ENCODE data around the gene ACYP2. TPM values are rescaled to one million over a fixed set of nuclear protein-coding genes. Genes with fewer than 3 reads are reported as not detected.
A peak's percentile ranks its signal among the peaks of the same experiment; 100 is the strongest.
"Not testable (repeated sequence)": the region's sequence is repeated elsewhere in the genome, so short reads cannot be mapped to it uniquely, and the experiment has no call there.

ACYP2 gene
- total RNA-seq, 1 experiment from 2014 or later = 7.0 TPM

- Histone ChIP-seq H3K27ac (no peak overlapping the region), H3K4me3 (no peak overlapping the region), H3K9me3 (replicated peaks) (no peaks in the 10 kb centered on the region), H3K27me3 (no peaks in the 10 kb centered on the region), H3K4me1 (no peaks in the 10 kb centered on the region; the same call in 1 of the 2 replicates), H3K36me3 (no peaks in the 10 kb centered on the region)
- DNase-seq = no peak
Observed at GRCh38 chr2:54107903-54108615, 7.4 kb upstream of the ACYP2 start.

DNA sequence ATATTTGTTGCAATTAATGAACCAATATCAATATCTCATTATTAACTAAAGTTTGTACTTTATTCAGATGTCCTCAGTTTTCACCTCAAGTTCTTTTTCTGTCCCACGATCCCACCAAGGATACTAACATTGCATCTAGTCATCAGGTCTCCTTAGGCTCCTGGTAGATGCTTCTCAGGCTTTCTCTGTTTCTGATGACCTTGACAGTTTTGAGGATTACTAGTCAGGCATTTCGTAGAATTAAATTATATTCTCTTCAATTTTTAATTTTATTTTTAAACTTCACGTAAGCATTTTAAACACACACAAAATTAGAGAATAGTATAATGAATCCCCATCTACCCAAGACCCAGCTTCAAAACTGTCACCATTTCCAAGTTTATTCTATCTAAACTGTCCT is 5.6 kb upstream of the ACYP2 start:
- Histone ChIP-seq H3K9me3 (replicated peaks) (no peaks in the 10 kb centered on the region), H3K4me3 (no peak overlapping the region), H3K27me3 (no peaks in the 10 kb centered on the region), H3K27ac (no peak overlapping the region), H3K36me3 (no peaks in the 10 kb centered on the region), H3K4me1 (no peaks in the 10 kb centered on the region; the same call in 1 of the 2 replicates)
- DNase-seq = no peak

GRCh38 chr2:54114479-54114878 is 936 bp upstream of the ACYP2 start:
- H3K4me1 ChIP-seq; H3K9me3 ChIP-seq (replicated peaks); H3K27ac ChIP-seq; H3K27me3 ChIP-seq; DNase-seq; H3K36me3 ChIP-seq: not testable (repeated sequence)
- peak overlapping the region; percentile 85 for H3K4me3 ChIP-seq

GRCh38 chr2:54114936-54115283 is 505 bp upstream of the ACYP2 start:
- 0 out of 2 replicates have a peak, but pooled peaks cover 7% of the 10 kb centered on the region for H3K9me3 ChIP-seq (replicated peaks)
- no peaks in the 10 kb centered on the region for H3K4me1 ChIP-seq
- H3K36me3 ChIP-seq = no peaks in the 10 kb centered on the region
- peak in 1 of 2 experiments; percentile 26 for DNase-seq
- H3K4me3 ChIP-seq = peak overlapping the region; percentile 85
- H3K27me3 ChIP-seq = no peaks in the 10 kb centered on the region
- H3K27ac ChIP-seq = peak overlapping the region; percentile 99

GRCh38 chr2:54116598-54116997 is 1.2 kb downstream of the ACYP2 start:
- DNase-seq, H3K36me3 ChIP-seq, H3K27ac ChIP-seq, H3K4me3 ChIP-seq, H3K4me1 ChIP-seq, H3K27me3 ChIP-seq: not testable (repeated sequence)
- 0 out of 2 replicates have a peak, but pooled peaks cover 11% of the 10 kb centered on the region for H3K9me3 ChIP-seq (replicated peaks)

GRCh38 chr2:54120950-54121349 is 5.5 kb downstream of the ACYP2 start:
- H3K9me3 ChIP-seq (replicated peaks) = 0 out of 2 replicates have a peak, but pooled peaks cover 11% of the 10 kb centered on the region
- no peaks in the 10 kb centered on the region for H3K27me3 ChIP-seq
- 0 out of 2 replicates have a peak, but pooled peaks cover 2% of the 10 kb centered on the region for H3K36me3 ChIP-seq
- no peak for DNase-seq
- H3K4me1 ChIP-seq = no peaks in the 10 kb centered on the region
- no peak overlapping the region for H3K4me3 ChIP-seq
- no peak overlapping the region for H3K27ac ChIP-seq

- Histone ChIP-seq H3K9me3 (replicated peaks) (0 out of 2 replicates have a peak, but pooled peaks cover 4% of the 10 kb centered on the region), H3K4me1 (no peaks in the 10 kb centered on the region), H3K27me3 (no peaks in the 10 kb centered on the region), H3K4me3 (no peak overlapping the region), H3K27ac (no peak overlapping the region), H3K36me3 (0 out of 2 replicates have a peak, but pooled peaks cover 2% of the 10 kb centered on the region)
- DNase-seq = no peak
Observed at GRCh38 chr2:54122171-54122935, 6.9 kb downstream of the ACYP2 start.

DNA sequence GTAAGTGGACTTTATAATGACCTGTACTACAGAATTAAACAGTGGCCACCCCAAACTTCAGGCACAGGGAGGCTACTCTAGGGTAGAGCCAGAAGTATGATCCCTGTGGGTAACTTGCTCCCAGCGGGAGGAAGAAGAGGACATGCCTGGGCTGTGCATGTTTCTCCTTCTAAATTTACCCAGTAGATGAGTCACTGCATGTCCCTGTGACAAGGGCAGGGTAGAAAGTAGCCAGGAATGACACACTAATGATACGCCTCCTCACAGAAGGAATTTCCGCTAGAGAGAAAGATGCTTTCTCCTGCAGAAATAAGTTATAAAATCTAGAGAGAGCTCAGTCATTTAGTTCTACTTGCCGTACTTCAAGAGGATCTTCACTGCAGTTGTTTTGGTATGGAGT is 7.5 kb downstream of the ACYP2 start:
- no peaks in the 10 kb centered on the region for H3K4me1 ChIP-seq
- H3K27me3 ChIP-seq = no peaks in the 10 kb centered on the region
- H3K9me3 ChIP-seq (replicated peaks) = 0 out of 2 replicates have a peak, but pooled peaks cover 4% of the 10 kb centered on the region
- no peak overlapping the region for H3K27ac ChIP-seq
- H3K36me3 ChIP-seq = 0 out of 2 replicates have a peak, but pooled peaks cover 2% of the 10 kb centered on the region
- H3K4me3 ChIP-seq = no peak overlapping the region
- no peak for DNase-seq

- H3K9me3 ChIP-seq (replicated peaks); H3K36me3 ChIP-seq; H3K4me3 ChIP-seq; H3K27me3 ChIP-seq; H3K4me1 ChIP-seq; H3K27ac ChIP-seq; DNase-seq: not testable (repeated sequence)
Observed at GRCh38 chr2:54127174-54127573, 11.8 kb downstream of the ACYP2 start.

- no peak for DNase-seq
- Histone ChIP-seq H3K4me3 (no peak overlapping the region), H3K9me3 (replicated peaks) (no peaks in the 10 kb centered on the region), H3K27me3 (no peaks in the 10 kb centered on the region), H3K4me1 (no peaks in the 10 kb centered on the region), H3K27ac (no peak overlapping the region), H3K36me3 (no peaks in the 10 kb centered on the region)
Observed at GRCh38 chr2:54133056-54133455, 17.6 kb downstream of the ACYP2 start.

DNA sequence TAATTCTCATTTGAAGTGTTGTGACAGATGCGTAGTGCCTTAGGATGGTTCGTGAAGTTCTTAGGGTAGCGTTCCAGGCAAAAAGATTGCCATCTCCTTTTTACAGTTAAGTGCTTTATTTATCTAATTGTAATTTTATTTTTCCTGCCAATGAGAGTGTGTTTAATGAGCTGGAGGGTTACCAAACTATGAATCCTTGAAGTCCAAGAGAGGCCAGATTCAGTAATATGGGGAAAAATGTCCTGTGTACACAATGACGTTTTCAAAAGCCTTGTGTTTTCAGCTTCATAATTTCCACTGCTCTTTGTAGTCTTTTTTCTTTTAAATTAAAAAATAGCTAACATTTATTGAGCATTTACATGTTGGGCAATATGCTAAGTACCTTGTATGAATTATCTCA is 23.8 kb downstream of the ACYP2 start:
- Histone ChIP-seq H3K4me3 (no peak overlapping the region), H3K36me3 (no peaks in the 10 kb centered on the region), H3K4me1 (no peaks in the 10 kb centered on the region), H3K9me3 (replicated peaks) (no peaks in the 10 kb centered on the region), H3K27me3 (no peaks in the 10 kb centered on the region), H3K27ac (no peak overlapping the region)
- DNase-seq = no peak

DNA sequence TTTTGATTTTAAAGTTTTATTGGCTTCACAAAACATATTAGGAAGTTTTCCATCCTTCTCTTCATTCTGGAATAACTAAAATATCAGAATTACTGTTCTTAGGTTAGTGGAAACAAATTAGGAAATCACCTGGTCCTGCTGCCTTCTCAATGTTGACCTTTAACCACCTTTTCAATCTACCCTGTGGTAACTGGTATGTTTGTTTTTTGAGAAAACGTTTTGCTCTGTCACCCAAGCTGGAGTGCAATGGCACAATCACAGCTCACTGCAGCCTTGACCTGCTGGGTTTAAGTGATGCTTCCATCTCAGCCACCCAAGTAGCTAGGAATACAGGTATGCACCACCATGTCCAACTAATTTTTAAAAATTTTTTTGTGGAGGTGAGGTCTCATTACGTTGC is 28.4 kb downstream of the ACYP2 start:
- H3K27ac ChIP-seq = no peak overlapping the region
- H3K4me1 ChIP-seq = no peaks in the 10 kb centered on the region
- H3K27me3 ChIP-seq = no peaks in the 10 kb centered on the region
- DNase-seq = no peak
- H3K9me3 ChIP-seq (replicated peaks) = peaks cover 6% of the 10 kb centered on the region; the same call in 1 of the 2 replicates
- no peaks in the 10 kb centered on the region for H3K36me3 ChIP-seq
- no peak overlapping the region for H3K4me3 ChIP-seq

DNA sequence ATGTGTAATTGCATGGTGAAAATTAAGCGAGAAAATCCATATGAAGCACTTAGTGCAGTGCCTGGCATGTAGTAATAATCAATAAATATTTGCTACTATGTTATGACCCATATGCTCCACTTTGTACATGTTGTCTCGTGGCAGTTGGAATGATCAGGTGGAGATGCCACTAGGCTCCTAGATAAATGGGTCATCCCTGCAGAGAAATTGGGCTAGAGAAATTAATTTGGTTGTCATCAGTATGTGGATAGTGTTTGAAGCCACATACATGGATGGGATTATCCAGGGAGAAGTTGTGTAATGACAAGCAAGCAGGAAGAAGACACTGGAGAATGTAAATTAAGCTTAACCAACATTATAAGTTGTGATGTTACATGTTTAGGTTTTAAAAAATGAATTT is 33.0 kb downstream of the ACYP2 start:
- Histone ChIP-seq H3K4me3 (no peak overlapping the region), H3K27ac (no peak overlapping the region), H3K9me3 (replicated peaks) (peaks cover 6% of the 10 kb centered on the region; the same call in 1 of the 2 replicates), H3K4me1 (no peaks in the 10 kb centered on the region), H3K36me3 (no peaks in the 10 kb centered on the region), H3K27me3 (no peaks in the 10 kb centered on the region)
- no peak for DNase-seq

DNA sequence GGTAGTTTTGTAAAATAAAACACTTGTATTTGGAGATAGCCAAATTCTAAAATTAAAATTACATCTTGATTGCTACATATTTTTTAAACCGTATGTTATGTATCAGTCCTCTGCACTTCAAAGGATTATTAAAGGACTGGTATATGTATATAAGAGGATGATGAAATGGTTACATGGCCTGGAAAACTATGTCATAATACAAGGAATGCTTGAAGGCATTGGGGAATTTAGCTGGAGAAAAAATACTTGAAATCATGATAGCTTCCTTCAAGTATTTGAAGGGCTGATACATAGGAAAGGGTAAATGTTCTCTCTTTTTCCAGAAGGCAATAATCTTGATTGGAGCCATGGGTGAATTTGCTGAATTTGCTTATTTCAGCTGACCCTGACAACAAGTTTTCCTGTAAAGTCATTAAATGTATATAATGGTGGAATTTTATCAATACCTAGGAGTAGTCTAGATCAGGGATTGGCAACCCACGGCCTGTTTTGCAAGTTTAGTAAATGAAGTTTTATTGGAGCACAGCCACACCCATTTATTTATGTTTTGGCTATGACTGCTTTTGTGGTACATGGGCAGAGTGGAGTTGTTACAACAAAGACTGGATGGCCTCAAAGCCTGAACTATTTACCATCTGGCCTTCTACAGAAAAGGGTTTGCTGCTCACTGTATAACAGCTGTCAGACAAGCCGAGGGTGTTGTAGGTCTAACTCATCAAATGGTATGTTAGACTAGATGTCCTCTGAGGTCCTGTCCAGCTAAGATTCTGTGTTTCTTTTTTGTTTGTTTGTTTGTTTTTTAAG is 34.4 kb downstream of the ACYP2 start:
- Histone ChIP-seq H3K27ac (no peak overlapping the region), H3K4me3 (no peak overlapping the region), H3K4me1 (no peaks in the 10 kb centered on the region), H3K27me3 (no peaks in the 10 kb centered on the region), H3K36me3 (no peaks in the 10 kb centered on the region), H3K9me3 (replicated peaks) (peaks cover 6% of the 10 kb centered on the region; the same call in 1 of the 2 replicates)
- no peak for DNase-seq

DNA sequence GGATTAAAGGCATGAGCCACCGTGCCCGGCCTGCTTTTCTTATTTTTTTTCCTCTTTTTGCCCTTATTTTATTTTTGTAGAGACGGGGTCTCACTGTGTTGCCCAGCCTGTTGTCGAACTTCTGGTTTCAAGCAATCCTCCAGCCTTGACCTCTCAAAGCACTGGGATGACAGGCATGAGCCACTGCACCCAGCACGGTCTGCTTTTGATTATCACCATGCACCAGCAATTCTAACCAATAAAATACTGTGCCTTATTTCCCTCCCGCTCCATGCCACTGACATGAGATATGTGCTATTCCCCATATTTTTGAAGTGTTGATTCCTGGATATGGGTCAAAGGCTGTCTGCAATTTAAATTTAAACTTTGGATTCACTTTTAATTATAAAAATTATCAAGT is 42.9 kb downstream of the ACYP2 start:
- Histone ChIP-seq H3K27ac (no peak overlapping the region), H3K4me1 (no peaks in the 10 kb centered on the region), H3K27me3 (no peaks in the 10 kb centered on the region), H3K9me3 (replicated peaks) (no peaks in the 10 kb centered on the region; the same call in 1 of the 2 replicates), H3K4me3 (no peak overlapping the region), H3K36me3 (no peaks in the 10 kb centered on the region; the same call in 1 of the 2 replicates)
- no peak for DNase-seq

All from SJCRH30 (cell line).